ENCODE data around the gene RAB44. TPM values are rescaled to one million over a fixed set of nuclear protein-coding genes. Genes with fewer than 3 reads are reported as not detected.

The RAB44 gene
- total RNA-seq, 1 experiment from 2014 or later, result not detected

- no peak overlapping the region for H3K27ac ChIP-seq (ENCODE audit: insufficient read length, low read depth, low read length)
Measured at GRCh38 chr6:36733300-36733699, 35.7 kb downstream of the RAB44 start.

More at GRCh38 chr6:36733300-36733699, 35.7 kb downstream of the RAB44 start:
- Mint-ChIP-seq H3K4me1 (peaks cover 10 to 18% of the 10 kb centered on the region in 2 experiments), H3K36me3 (ENCODE audit: insufficient read depth in 1 of 3, low read depth in 3 of 3) (no peaks in the 10 kb centered on the region), H3K27me3 (ENCODE audit: low read depth) (peaks cover 16% of the 10 kb centered on the region), H3K27ac (no peak overlapping the region; a peak in 1 of 7 replicates), H3K9me3 (no peaks in the 10 kb centered on the region; a peak in 1 of 5 replicates), H3K4me3 (no peak overlapping the region)
- H4K20me1 ChIP-seq (ENCODE audit: control insufficient read depth, insufficient read depth, insufficient read length), result no peaks in the 10 kb centered on the region
- H3K9ac ChIP-seq (ENCODE audit: extremely low read depth, insufficient read length, low read length), result no peak overlapping the region
- no peak overlapping the region for H4K91ac ChIP-seq (ENCODE audit: insufficient read length, low read depth, low read length)
- H3K4me2 ChIP-seq (ENCODE audit: insufficient read depth, insufficient read length, low read length), result no peak overlapping the region
- no peak overlapping the region for H3T11ph ChIP-seq (ENCODE audit: low read length)
- no peak overlapping the region for H2BK120ac ChIP-seq (ENCODE audit: low read depth, low read length, poor library complexity, severe bottlenecking)
- no CpG with 5 or more reads among the region's 5 CpGs for WGBS (ENCODE audit: extremely low coverage, insufficient read length, low lambda C conversion rate)
- H2BK5ac ChIP-seq (ENCODE audit: insufficient read length, low read length), result no peak overlapping the region
- no peaks in the 10 kb centered on the region for H3K79me1 ChIP-seq (ENCODE audit: insufficient read depth, low read depth, low read length, poor library complexity, severe bottlenecking)
- H3K23ac ChIP-seq (ENCODE audit: insufficient read length, low read depth, low read length), result no peak overlapping the region
- no peak overlapping the region for H4K5ac ChIP-seq (ENCODE audit: insufficient read length, low read depth, low read length)
- DNase-seq, result no peak
- no peak overlapping the region for H2BK12ac ChIP-seq (ENCODE audit: insufficient read length, low read depth, low read length)
- no peaks in the 10 kb centered on the region for H3K79me2 ChIP-seq (ENCODE audit: insufficient read depth, low read length)
- TF ChIP-seq CTCF (conservative IDR thresholded peaks at IDR 0.05), result no peak
- H3K9me3 ChIP-seq (ENCODE audit: control insufficient read depth, low read depth, low read length), result no peaks in the 10 kb centered on the region
- no peaks in the 10 kb centered on the region for H3K23me2 ChIP-seq (ENCODE audit: insufficient read length, low read depth, low read length, poor library complexity, severe bottlenecking)
- no peak overlapping the region for H4K8ac ChIP-seq (replicated peaks; ENCODE audit: insufficient read length, low read depth, low read length)
- no peak overlapping the region for H3K4ac ChIP-seq (ENCODE audit: low read depth, low read length)
- H3K27me3 ChIP-seq (ENCODE audit: insufficient read depth, low read length), result no peaks in the 10 kb centered on the region
- no peak overlapping the region for H2BK20ac ChIP-seq (ENCODE audit: low read depth, low read length, poor library complexity, severe bottlenecking)
- H3K18ac ChIP-seq (ENCODE audit: insufficient read length, low read depth, low read length), result no peak overlapping the region
- no peak overlapping the region for H3K14ac ChIP-seq (ENCODE audit: insufficient read depth, low read length)
- no peak overlapping the region for H2AFZ ChIP-seq (ENCODE audit: low read length)
- H3K4me1 ChIP-seq (ENCODE audit: insufficient read depth, low read length), result no peaks in the 10 kb centered on the region; the same call in 1 of the 2 replicates
- H2AK5ac ChIP-seq (ENCODE audit: insufficient read length, low read length), result no peak overlapping the region
- no peak overlapping the region for H2BK15ac ChIP-seq (ENCODE audit: low read depth, low read length)
- H3K56ac ChIP-seq (ENCODE audit: insufficient read length, low read depth, low read length), result no peak overlapping the region
